Subcutaneous adipose tissue (tissue), 4 donors: ENCODE measurements around the gene E2F4. TPM values are rescaled to one million over a fixed set of nuclear protein-coding genes. Genes with fewer than 3 reads are reported as not detected.

Source experiments
- CTCF ChIP-seq: fragments of 450-650 bp; IDR thresholded peaks from one replicate; pipeline ENCODE4 v1.5.1; 2016; ENCODE audit warnings: low read depth, mild to moderate bottlenecking, control low read depth, antibody characterized with exemption, moderate library complexity
- total RNA-seq, 4 donors: library from RNA; depleted of rRNA; stranded (reverse); fragments of >200 nt; gene quantifications; one replicate each; pipeline ENCODE4 v1.1.0, GENCODE V29; 2016

E2F4 gene
- total RNA-seq, 4 donors from 2014 or later: 48.1 to 70.8 (median 58.9) TPM

- no peak for TF ChIP-seq CTCF
Measured at GRCh38 chr16:67181346-67181745, 10.6 kb upstream of the E2F4 start.

- no peak for TF ChIP-seq CTCF
Measured at GRCh38 chr16:67182288-67182687, 9.7 kb upstream of the E2F4 start.

- TF ChIP-seq CTCF: no peak
Measured at GRCh38 chr16:67183284-67183626, 8.7 kb upstream of the E2F4 start.

- TF ChIP-seq CTCF: no peak
Measured at GRCh38 chr16:67183627-67184452, 8.1 kb upstream of the E2F4 start, which contains the start of gene MATCAP1. MATCAP1 (minus strand) TSS chr16:67183963; CDS start chr16:67180610, 3,353 bp downstream.

GRCh38 chr16:67184453-67184994, 7.4 kb upstream of the E2F4 start:
- TF ChIP-seq CTCF: no peak

GRCh38 chr16:67184995-67185650, 6.8 kb upstream of the E2F4 start:
- TF ChIP-seq CTCF: no peak

- no peak for TF ChIP-seq CTCF
Measured at GRCh38 chr16:67185651-67186134, 6.3 kb upstream of the E2F4 start.
